ENCODE measurements around the gene KIF2C.
A peak's percentile ranks its signal among the peaks of the same experiment; 100 is the strongest.

KIF2C gene

DNA sequence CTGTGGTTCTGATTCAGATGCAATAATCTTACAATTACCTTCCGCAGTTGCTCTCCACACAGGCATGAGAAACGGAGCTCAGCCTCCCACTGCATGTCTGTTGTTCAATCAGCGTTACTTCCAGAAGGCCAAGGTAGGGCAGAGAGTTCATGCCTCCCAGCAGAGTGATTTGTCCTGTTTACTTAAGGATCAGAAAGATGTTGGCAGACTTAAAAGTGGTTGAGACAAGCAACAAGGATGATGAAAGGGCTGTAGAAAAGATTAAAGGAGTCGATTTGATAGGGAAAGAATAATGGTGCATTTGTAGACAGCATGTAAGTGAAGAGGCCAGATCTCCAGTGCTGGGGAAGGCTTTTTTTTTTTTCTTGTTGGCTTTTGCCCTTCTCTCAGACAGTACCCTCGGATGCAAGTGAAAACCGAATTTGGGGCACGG, 38.5 kb upstream of the KIF2C start:
- H3K4me3 ChIP-seq = no peak overlapping the region
- no peaks in the 10 kb centered on the region for H3K27me3 ChIP-seq
- peaks cover 27% of the 10 kb centered on the region for H3K4me1 ChIP-seq
- no peaks in the 10 kb centered on the region for H3K36me3 ChIP-seq
- no peak overlapping the region for H3K4me2 ChIP-seq
- H4K20me1 ChIP-seq = no peaks in the 10 kb centered on the region
- no peak overlapping the region for H3K9ac ChIP-seq
- TF ChIP-seq Cebpa-rat (IDR thresholded peaks at IDR 0.05) = no peak
- no peaks in the 10 kb centered on the region for H3K9me3 ChIP-seq
- no peak overlapping the region for H3K27ac ChIP-seq

DNA sequence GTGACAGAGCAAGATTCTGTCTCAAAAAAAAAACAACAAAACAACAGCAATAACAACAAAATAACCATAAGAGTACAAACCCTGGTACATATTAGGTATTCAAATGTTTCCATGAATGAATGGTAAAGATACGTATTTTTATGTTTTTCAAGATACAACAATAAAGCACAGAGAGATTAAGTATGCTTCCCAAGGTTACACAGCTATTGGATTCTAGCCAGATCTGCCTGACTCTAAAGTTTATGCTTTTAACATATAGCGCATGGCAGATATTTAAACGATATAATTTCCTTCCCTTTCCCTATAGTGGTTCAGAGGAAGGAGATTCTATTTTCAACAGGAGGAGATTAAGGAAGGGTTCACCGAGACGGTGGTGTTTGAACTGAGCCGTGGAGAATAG, 34.2 kb upstream of the KIF2C start:
- Histone ChIP-seq H3K4me1 (peaks cover 8% of the 10 kb centered on the region), H3K27ac (no peak overlapping the region), H4K20me1 (no peaks in the 10 kb centered on the region), H3K9ac (no peak overlapping the region), H3K4me3 (no peak overlapping the region), H3K4me2 (no peak overlapping the region), H3K27me3 (no peaks in the 10 kb centered on the region), H3K9me3 (no peaks in the 10 kb centered on the region), H3K36me3 (no peaks in the 10 kb centered on the region)
- no peak for TF ChIP-seq Cebpa-rat (IDR thresholded peaks at IDR 0.05)

DNA sequence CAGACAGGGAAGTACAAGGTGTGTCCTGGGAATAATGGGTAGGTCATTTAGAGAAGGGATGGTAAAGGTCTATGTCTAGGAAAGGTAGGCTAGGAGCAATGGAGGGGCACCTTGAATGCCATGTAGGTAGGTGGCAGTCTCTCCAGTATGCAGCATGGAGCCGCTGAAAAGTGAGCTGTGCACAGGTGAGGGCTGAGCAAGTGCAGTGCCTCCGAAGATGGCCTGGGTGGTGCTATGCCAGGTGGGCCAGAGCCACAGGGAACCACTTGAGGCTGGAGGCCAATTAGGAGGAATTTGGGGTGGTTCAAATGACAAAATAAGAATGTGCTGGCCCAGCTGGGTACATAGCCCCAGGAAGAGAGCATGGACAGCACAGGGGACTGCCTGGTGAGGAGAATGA, 33.7 kb upstream of the KIF2C start:
- Histone ChIP-seq H3K9ac (no peak overlapping the region), H3K27ac (no peak overlapping the region), H3K4me1 (peaks cover 8% of the 10 kb centered on the region), H3K4me3 (no peak overlapping the region), H3K9me3 (no peaks in the 10 kb centered on the region), H4K20me1 (no peaks in the 10 kb centered on the region), H3K27me3 (no peaks in the 10 kb centered on the region), H3K4me2 (no peak overlapping the region), H3K36me3 (no peaks in the 10 kb centered on the region)
- TF ChIP-seq Cebpa-rat (IDR thresholded peaks at IDR 0.05) = no peak

DNA sequence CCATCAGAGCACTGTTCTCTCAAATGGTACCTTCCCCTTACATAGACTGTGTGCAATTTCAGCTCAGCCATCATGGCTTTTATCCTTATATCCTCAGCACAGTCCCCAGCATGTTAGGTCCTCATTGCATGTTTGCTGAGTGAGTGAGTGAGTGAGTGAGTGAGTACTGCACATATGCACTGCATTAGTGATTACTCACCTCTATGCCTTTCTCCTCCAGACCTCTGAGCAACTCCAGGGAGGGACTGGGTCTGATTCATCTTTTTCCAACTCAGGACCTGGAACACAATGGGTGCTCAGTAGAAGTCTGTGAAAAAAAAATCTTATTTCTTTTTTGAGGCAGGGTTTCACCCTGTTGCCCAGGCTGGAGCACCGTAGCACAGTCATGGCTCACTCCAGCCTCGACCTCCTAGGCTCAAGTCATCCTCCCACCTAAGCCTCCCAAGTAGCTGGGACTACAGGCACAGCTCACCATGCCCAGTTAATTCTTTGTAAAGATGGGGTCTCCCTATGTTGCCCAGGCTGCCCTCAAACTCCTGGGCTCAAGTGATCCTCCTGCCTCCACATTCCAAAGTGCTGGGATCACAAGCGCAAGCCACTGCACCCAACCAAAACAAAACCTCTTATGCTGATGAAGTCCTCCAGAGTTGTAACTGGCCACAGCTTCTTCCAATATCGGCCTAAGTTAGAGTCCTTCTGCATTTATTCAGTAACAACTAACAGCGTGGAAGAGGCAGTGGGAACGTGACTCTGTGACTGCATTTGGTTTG, 32.3 kb upstream of the KIF2C start:
- Histone ChIP-seq H4K20me1 (no peaks in the 10 kb centered on the region), H3K27ac (no peak overlapping the region), H3K9ac (no peak overlapping the region)

DNA sequence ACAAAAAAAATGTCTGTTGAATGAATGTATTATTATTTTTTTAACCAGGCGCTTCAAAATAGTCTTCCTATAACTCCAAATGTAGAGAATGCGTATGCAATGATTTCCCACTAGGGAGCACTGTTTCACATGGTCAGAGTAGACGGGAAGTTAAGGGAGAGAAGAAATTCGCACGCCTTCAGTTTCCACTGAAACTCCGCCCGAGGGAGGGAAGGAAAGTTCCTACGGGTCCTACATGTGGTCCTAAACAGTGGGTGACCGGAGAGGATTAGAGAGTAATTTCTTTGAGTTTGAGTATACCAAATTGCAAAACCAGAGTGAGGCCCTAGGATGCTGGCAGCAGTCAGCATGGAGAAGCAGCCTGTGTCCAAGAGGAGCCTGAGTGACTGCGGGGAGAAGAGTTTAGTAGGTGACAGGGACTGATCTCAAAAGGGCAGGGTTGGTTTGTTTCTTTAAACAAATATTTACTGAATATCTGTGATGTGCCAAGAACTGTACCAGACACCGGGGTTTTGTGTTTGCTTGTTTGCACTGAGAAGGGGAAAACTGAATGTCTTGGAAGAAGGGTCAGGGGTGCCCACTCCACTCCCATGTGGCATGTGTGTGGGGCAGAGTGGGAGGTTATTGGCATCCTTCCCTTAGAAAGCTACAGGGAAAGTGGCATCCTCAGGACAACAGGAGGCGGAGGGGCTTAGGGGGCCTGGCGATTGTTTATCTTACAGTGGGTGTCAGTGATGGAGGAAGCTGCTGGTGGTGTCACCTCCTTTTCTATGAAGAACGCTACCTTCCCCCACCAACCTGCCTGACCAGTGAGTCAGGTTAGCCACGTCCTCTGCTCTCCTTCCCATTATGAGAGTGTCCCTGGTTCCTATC, 31.4 kb upstream of the KIF2C start:
- Histone ChIP-seq H3K27ac (no peak overlapping the region), H4K20me1 (no peaks in the 10 kb centered on the region), H3K4me2 (peak overlapping the region; percentile 48), H3K36me3 (no peaks in the 10 kb centered on the region), H3K4me1 (peaks cover 13% of the 10 kb centered on the region), H3K9ac (0 out of 2 replicates have a peak overlapping the region, but pooled peaks have one; percentile 27), H3K27me3 (no peaks in the 10 kb centered on the region), H3K4me3 (no peak overlapping the region), H3K9me3 (no peaks in the 10 kb centered on the region)
- TF ChIP-seq Cebpa-rat (IDR thresholded peaks at IDR 0.05) = no peak

More for the DNA sequence above, 32.3 kb upstream of the KIF2C start:
- Histone ChIP-seq H3K4me3 (no peak overlapping the region), H3K4me2 (no peak overlapping the region), H3K9me3 (no peaks in the 10 kb centered on the region), H3K27me3 (no peaks in the 10 kb centered on the region), H3K4me1 (peaks cover 8% of the 10 kb centered on the region), H3K36me3 (no peaks in the 10 kb centered on the region)
- no peak for TF ChIP-seq Cebpa-rat (IDR thresholded peaks at IDR 0.05)

DNA sequence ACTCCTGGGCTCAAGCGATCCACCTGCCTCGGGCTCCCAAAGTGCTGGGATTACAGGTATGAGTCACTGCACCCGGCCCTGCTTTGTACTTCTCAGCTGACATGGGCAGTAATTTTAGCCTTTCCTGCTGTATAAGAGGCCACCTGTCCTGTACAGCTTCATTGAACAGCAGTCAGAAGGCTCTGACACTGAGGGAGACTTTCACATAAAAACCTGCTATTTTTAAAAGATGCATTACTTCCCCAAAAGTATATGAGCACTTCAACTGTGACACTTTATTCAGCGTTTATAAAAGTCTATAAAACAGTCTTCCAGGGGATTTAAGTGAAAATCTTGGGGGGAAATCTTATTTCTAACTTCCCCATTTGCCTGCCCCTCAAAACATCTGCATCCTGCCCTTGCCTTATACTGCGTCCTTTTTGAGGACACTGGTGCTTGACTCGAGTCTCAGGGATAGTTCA, 26.3 kb upstream of the KIF2C start:
- no peak overlapping the region; the same call in 1 of the 2 replicates for H3K9ac ChIP-seq
- no peak for TF ChIP-seq Cebpa-rat (IDR thresholded peaks at IDR 0.05)

DNA sequence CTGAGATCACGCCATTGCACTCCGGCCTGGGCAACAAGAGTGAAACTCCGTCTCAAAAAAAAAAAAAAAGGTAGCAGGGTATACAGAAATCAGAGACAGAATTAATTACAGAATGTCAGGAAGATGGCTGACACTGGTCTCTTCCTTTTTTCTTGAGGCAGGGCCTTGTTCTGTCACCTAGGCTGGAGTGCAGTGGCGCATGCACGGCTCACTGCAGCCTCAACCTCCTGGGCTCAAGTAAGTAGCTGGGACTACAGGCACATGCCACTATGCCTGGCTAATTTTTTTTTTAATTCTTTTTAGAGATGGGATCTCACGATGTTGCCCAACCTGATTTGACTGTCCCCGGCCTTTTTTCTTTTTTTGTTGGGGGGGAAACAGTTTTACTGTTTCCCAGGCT, 25.1 kb upstream of the KIF2C start:
- no peak overlapping the region for H3K27ac ChIP-seq

More for the DNA sequence above, 26.3 kb upstream of the KIF2C start:
- no peaks in the 10 kb centered on the region for H3K9me3 ChIP-seq
- no peaks in the 10 kb centered on the region for H3K27me3 ChIP-seq
- peak overlapping the region; percentile 62 for H3K4me2 ChIP-seq
- H4K20me1 ChIP-seq = no peaks in the 10 kb centered on the region
- no peak overlapping the region for H3K4me3 ChIP-seq
- H3K36me3 ChIP-seq = no peaks in the 10 kb centered on the region
- H3K4me1 ChIP-seq = peaks cover 47% of the 10 kb centered on the region
- peak overlapping the region; percentile 14; the same call in 1 of the 2 replicates for H3K27ac ChIP-seq

DNA sequence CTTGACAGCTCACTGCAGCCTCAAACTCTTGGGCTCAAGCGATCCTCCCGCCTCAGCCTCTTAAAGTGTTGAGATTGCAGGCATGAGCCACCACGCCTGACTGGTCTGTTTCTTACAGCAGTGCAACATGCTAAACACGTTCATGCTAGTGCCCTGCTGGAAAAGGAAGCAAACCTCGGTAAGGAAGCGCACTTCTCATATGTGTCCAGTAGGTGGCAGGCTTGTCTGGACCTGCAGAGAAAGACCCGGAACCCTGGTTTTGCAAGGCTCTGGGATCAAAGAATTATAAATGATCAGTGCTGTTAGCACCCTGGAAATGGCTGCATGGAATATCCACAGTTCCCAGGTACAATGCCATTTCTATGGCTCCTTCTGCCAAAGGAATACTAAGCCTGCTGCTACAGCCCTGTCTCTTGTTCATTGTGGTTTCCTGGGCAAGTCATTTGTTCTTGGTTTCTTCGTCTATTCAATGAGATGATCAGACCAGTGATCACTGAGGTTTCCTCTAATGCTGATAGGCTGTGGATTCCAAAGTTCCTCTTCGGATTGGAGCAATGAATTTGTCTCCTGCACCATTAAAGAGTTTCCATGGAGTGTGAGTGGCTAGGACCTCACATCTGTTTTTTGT, 24.6 kb upstream of the KIF2C start:
- no peaks in the 10 kb centered on the region for H3K36me3 ChIP-seq
- H4K20me1 ChIP-seq = no peaks in the 10 kb centered on the region
- peaks cover 59% of the 10 kb centered on the region for H3K4me1 ChIP-seq
- H3K27ac ChIP-seq = no peak overlapping the region
- H3K9me3 ChIP-seq = no peaks in the 10 kb centered on the region
- no peak overlapping the region for H3K9ac ChIP-seq
- H3K4me3 ChIP-seq = no peak overlapping the region
- H3K27me3 ChIP-seq = no peaks in the 10 kb centered on the region
- peak overlapping the region; percentile 42 for H3K4me2 ChIP-seq
- no peak for TF ChIP-seq Cebpa-rat (IDR thresholded peaks at IDR 0.05)

More for the DNA sequence above, 25.1 kb upstream of the KIF2C start:
- no peak overlapping the region for H3K4me3 ChIP-seq
- no peaks in the 10 kb centered on the region for H4K20me1 ChIP-seq
- H3K4me1 ChIP-seq = peaks cover 54% of the 10 kb centered on the region
- no peaks in the 10 kb centered on the region for H3K36me3 ChIP-seq
- no peak for TF ChIP-seq Cebpa-rat (IDR thresholded peaks at IDR 0.05)
- H3K27me3 ChIP-seq = no peaks in the 10 kb centered on the region
- H3K9me3 ChIP-seq = no peaks in the 10 kb centered on the region
- no peak overlapping the region for H3K9ac ChIP-seq
- peak overlapping the region; percentile 42 for H3K4me2 ChIP-seq

DNA sequence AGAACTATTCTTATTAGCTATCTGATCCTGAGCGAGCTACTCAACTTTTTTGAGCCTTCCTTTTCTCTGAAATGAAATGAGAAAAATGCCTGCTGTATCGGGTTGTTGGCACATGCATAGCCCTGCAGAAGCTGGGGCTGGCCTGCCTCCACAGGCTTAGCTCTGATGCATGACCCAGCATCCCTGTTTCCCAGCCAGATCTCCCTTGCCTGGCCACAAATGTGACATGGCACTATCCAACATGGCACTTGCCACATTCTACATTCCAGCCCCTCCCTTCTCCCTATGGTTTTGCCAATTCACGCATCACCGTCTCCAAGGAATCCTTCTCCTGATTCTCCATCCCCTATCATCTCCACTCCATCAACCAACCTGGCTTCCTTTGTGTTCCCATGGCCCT, 22.5 kb upstream of the KIF2C start:
- peak overlapping the region; percentile 21; the same call in 1 of the 2 replicates for H3K4me2 ChIP-seq
- H3K36me3 ChIP-seq = no peaks in the 10 kb centered on the region
- no peak overlapping the region for H3K4me3 ChIP-seq
- H4K20me1 ChIP-seq = no peaks in the 10 kb centered on the region
- H3K27me3 ChIP-seq = no peaks in the 10 kb centered on the region
- no peak for TF ChIP-seq Cebpa-rat (IDR thresholded peaks at IDR 0.05)
- H3K27ac ChIP-seq = no peak overlapping the region
- peaks cover 67% of the 10 kb centered on the region for H3K4me1 ChIP-seq
- no peaks in the 10 kb centered on the region for H3K9me3 ChIP-seq
- no peak overlapping the region for H3K9ac ChIP-seq

Measured in BLaER1 (cell line).